Measurements from ENCODE around the gene KIAA0825.

DNA sequence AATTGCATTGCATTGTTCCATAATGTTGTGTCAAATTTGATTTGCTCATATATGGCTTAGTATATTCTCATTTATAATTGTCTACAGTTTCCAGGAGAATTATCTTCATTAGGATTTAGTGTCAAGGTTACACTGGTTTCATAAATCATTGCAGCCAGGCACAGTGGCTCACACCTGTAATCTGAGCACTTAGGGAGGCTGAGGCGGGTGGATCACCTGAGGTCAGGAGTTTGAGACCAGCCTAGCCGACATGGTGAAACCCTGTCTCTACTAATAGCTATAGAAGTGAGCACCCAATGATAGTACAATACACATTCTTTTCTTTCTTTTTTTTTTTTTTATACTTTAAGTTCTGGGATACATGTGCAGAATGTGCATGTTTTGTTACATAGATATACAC is 282.5 kb downstream of the KIAA0825 start:
- TF ChIP-seq POLR2A (IDR thresholded peaks at IDR 0.05): no peak
- TF ChIP-seq, protein P1, sequence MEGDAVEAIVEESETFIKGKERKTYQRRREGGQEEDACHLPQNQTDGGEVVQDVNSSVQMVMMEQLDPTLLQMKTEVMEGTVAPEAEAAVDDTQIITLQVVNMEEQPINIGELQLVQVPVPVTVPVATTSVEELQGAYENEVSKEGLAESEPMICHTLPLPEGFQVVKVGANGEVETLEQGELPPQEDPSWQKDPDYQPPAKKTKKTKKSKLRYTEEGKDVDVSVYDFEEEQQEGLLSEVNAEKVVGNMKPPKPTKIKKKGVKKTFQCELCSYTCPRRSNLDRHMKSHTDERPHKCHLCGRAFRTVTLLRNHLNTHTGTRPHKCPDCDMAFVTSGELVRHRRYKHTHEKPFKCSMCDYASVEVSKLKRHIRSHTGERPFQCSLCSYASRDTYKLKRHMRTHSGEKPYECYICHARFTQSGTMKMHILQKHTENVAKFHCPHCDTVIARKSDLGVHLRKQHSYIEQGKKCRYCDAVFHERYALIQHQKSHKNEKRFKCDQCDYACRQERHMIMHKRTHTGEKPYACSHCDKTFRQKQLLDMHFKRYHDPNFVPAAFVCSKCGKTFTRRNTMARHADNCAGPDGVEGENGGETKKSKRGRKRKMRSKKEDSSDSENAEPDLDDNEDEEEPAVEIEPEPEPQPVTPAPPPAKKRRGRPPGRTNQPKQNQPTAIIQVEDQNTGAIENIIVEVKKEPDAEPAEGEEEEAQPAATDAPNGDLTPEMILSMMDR (IDR thresholded peaks at IDR 0.05): no peak

Measured in testis (tissue), 2 donors.